Left colon (tissue), 2 donors: Measurements from ENCODE around the gene ADAMTS14. TPM values are rescaled to one million over a fixed set of nuclear protein-coding genes. Genes with fewer than 3 reads are reported as not detected.

Experiments used
- ATAC-seq: fragments of 200-7000 bp; cut with Tn5 transposase; one replicate; pipeline ENCODE4 v1.9.1; 2020; ENCODE audit warnings: mild to moderate bottlenecking, moderate library complexity
- DNase-seq, 2 donors: peaks; one replicate each; pipeline ENCODE4 v3.0.0-alpha.2; 2020
- intact Hi-C, 2 donors: fragments of 100-400 bp; cut with DNase I in 1 of 2; cut with micrococcal nuclease in 1 of 2; formaldehyde crosslinking; loops; one replicate each; pipeline versions ENCODE4 v1.11.2 to v1.14.0; 2022; cut with DNase I, micrococcal nuclease
- total RNA-seq, 2 donors: library from RNA; stranded (reverse); fragmentation: NEBNext Ultra II Directional; extraction: Animal tissue kit (Norgen Biotek cat#: 25700); gene quantifications; one replicate each; pipeline ENCODE4 v1.2.1, GENCODE V29; 2021
- donor health status: DM: no; HTN: no; CAD: no.
- donor health status: DM: yes; HTN: yes; CAD: no.

Gene ADAMTS14
- total RNA-seq, 2 donors from 2014 or later: 0.95 to 2.1 TPM

GRCh38 chr10:70784471-70784870 lies 112.2 kb downstream of the ADAMTS14 start:
- DNase-seq (no peak), ATAC-seq (no peak)
- intact Hi-C loops: no loop called here

GRCh38 chr10:70785190-70785589 lies 112.9 kb downstream of the ADAMTS14 start, which contains the start of gene TBATA:
TSS of gene TBATA (minus strand) at chr10:70785377. CDS start at chr10:70783379, 1,998 bp downstream.
- intact Hi-C loops: no loop called here
- DNase-seq: no peak
- no peak for ATAC-seq

- DNase-seq (no peak), ATAC-seq (no peak)
- intact Hi-C loops: no loop called here
Observed at GRCh38 chr10:70786799-70787415, 114.6 kb downstream of the ADAMTS14 start.

GRCh38 chr10:70791386-70792039 lies 119.2 kb downstream of the ADAMTS14 start:
- DNase-seq (no peak), ATAC-seq (no peak)
- intact Hi-C loops: no loop called here

- DNase-seq (no peak), ATAC-seq (no peak)
- intact Hi-C loops: no loop called here
Observed at GRCh38 chr10:70795613-70796012, 123.3 kb downstream of the ADAMTS14 start.

- ATAC-seq: no peak
- DNase-seq: no peak
- intact Hi-C loops: no loop called here
Observed at GRCh38 chr10:70797840-70798239, 125.5 kb downstream of the ADAMTS14 start.

GRCh38 chr10:70799124-70799523 lies 126.8 kb downstream of the ADAMTS14 start:
- DNase-seq (no peak), ATAC-seq (no peak)
- intact Hi-C loops: no loop called here

GRCh38 chr10:70801854-70802253 lies 129.5 kb downstream of the ADAMTS14 start:
- ATAC-seq: no peak
- intact Hi-C loops: no loop called here
- DNase-seq: no peak

- DNase-seq: no peak
Observed at GRCh38 chr10:70803775-70804420, 131.6 kb downstream of the ADAMTS14 start.

GRCh38 chr10:70804421-70804808 lies 132.1 kb downstream of the ADAMTS14 start:
- intact Hi-C loops: no loop called here
- ATAC-seq (no peak), DNase-seq (no peak)

More at GRCh38 chr10:70803775-70804420, 131.6 kb downstream of the ADAMTS14 start:
- no peak for ATAC-seq
- intact Hi-C loops: no loop called here

- DNase-seq: no peak
- no peak for ATAC-seq
- intact Hi-C loops: no loop called here
Observed at GRCh38 chr10:70805619-70806215, 133.4 kb downstream of the ADAMTS14 start.

GRCh38 chr10:70806841-70807240 lies 134.5 kb downstream of the ADAMTS14 start:
- intact Hi-C loops: no loop called here
- DNase-seq: no peak
- no peak for ATAC-seq

- DNase-seq (no peak), ATAC-seq (no peak)
- intact Hi-C loops: no loop called here
Observed at GRCh38 chr10:70807556-70807955, 135.2 kb downstream of the ADAMTS14 start.

GRCh38 chr10:70809011-70809611 lies 136.8 kb downstream of the ADAMTS14 start:
- intact Hi-C loops: no loop called here
- DNase-seq (no peak), ATAC-seq (no peak)

- DNase-seq (no peak), ATAC-seq (no peak)
- intact Hi-C loops: loop anchor here in 1 of 2 donors (5.0 kb wide), 1 partner anchor 58 kb away; no protein-coding TSS in a partner anchor
Observed at GRCh38 chr10:70809726-70810125, 137.4 kb downstream of the ADAMTS14 start.

- intact Hi-C loops: loop anchor here in 1 of 2 donors (5.0 kb wide), 1 partner anchor 56 kb away; no protein-coding TSS in a partner anchor
- DNase-seq: no peak
- ATAC-seq: no peak
Observed at GRCh38 chr10:70810967-70811366, 138.7 kb downstream of the ADAMTS14 start.

- intact Hi-C loops: loop anchor here in 1 of 2 donors (5.0 kb wide), 1 partner anchor 55 kb away; no protein-coding TSS in a partner anchor
- DNase-seq (no peak), ATAC-seq (no peak)
Observed at GRCh38 chr10:70811881-70812280, 139.6 kb downstream of the ADAMTS14 start.
